GM18519 (cell line): ENCODE results near the gene CAMK2G.
"Not testable (repeated sequence)": the region's sequence is repeated elsewhere in the genome, so short reads cannot be mapped to it uniquely, and the experiment has no call there.

Experiments
- ATAC-seq: cut with Tn5 transposase; IDR thresholded peaks from one replicate; pipeline ENCODE4 v1.9.1; 2021; ENCODE audit warnings: mild to moderate bottlenecking, moderate library complexity; ENCODE audit not compliant: unreplicated experiment, low FRiP score

CAMK2G gene

DNA sequence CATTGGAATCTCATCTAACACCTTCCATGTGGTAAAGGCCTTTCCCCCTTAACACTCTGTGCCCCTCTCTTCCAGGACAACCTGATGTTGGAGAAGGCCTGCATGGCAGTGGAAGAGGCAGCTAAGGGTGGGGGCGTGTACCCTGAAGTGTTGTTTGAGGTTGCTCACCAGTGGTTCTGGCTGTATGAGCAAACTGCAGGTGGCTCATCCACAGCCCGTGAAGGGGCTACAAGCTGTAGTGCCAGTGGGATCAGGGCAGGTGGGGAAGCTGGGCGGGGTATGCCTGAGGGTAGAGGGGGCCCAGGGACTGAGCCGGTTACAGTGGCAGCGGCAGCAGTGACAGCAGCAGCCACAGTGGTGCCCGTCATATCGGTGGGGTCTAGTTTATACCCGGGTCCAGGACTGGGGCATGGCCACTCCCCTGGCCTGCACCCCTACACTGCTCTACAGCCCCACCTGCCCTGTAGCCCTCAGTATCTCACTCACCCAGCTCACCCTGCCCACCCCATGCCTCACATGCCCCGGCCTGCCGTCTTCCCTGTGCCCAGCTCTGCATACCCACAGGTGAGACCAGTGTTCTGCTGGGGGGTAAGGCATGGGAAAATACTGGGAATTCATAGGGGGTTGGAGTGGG is 75.3 kb downstream of the CAMK2G start:
- ATAC-seq, result no peak

DNA sequence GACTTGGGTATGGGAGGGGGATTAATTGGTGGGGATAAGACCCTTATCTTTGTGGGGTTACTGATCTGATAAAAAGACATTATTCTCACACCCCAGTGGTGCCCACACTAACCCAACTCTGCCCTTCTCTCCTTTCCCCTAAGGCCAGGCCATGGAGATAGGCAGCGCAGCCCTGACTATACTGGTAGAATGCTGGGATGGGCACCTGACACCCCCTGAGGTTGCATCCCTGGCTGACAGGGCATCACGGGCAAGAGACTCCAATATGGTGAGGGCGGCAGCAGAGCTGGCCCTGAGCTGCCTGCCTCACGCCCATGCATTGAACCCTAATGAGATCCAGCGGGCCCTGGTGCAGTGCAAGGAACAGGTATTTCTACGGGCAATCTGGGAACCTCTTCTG is 76.3 kb downstream of the CAMK2G start:
- ATAC-seq, result no peak

DNA sequence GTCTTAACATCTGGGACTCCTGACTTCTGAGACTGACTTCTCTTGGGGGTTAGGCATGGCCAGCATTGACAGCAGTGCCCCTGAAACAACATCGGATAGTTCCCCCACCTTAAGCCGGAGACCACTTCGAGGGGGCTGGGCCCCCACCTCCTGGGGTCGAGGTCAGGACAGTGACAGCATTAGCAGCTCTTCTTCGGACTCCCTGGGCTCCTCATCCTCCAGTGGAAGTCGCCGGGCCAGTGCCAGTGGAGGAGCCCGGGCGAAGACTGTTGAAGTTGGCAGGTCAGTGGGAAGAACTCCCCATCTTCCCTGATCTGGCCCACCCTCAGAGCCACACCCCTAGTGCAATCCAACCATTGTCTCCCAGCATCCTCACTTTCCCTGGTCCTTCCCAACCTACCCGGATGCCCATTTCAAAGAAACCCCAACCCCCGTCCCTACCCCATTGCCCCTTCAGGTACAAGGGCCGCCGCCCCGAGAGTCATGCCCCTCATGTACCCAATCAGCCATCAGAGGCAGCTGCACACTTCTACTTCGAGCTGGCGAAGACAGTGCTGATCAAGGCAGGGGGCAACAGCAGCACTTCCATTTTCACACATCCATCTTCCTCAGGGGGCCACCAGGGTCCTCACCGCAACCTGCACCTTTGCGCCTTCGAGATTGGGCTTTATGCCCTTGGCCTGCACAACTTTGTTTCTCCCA is 76.9 kb downstream of the CAMK2G start:
- no peak for ATAC-seq

DNA sequence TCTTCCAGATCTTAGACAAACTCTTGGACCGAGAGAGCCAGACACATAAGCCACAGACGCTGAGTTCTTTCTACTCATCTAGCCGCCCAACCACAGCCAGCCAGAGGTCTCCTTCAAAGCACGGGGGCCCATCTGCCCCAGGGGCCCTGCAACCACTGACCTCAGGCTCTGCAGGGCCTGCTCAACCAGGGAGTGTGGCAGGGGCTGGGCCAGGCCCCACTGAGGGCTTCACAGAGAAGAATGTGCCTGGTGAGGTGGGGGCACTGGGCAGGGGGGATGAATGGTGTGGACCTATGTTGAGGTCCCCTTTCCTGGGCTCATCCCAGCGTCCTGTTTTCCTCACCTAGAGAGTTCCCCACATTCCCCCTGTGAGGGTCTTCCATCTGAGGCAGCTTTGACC is 77.6 kb downstream of the CAMK2G start:
- no peak for ATAC-seq

DNA sequence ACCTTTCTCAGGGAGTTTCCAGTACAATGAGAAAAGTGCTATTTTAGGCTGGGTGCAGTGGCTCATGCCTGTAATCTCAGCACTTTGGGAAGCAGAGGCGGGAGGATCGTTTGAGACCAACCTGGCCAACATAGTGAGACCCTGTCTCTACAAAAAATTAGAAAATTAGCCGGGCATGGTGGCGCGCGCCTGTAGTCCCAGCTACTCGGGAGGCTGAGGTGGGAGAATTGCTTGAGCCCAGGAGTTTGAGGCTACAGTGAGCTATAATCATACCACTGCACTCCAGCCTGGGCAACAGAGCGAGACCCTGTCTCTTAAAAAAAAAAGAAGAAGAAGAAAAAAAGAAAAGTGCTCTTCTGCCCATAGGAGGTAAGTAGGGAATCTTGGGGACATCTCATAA is 78.3 kb downstream of the CAMK2G start:
- ATAC-seq, result not testable (repeated sequence)

DNA sequence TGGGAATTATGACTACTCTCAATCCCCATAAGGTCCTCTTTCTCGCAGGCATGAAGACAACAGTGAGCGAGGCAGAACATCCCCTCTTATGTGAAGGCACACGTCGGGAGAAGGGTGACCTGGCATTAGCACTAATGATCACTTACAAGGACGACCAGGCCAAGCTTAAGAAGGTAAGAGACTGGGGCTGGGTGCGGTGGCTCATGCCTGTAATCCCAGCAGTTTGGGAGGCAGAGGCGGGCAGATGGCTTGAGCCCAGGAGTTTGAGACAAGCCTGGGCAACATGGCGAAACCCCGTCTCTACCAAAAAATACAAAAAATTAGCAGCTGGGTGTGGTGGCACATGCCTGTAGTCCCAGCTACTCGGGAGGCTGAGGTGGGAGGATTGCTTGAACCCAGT is 78.9 kb downstream of the CAMK2G start:
- ATAC-seq, result not testable (repeated sequence)

DNA sequence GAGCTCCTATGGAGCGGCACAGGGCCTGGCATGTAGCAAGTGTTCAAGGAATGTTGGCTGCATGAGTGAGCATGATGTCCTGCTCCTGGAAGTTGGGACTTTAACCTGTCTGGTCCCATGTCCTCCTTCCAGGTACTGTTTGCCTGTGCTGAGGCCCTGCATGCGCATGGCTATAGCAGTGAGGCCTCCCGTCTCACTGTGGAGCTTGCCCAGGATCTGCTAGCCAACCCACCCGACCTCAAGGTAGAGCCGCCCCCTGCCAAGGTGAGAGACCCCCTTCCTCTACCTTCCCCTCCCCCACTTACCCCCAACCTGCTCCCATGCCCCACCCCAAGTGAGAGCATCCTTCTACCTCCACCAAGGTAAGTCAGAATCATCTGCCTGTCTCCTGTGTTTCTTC is 80.9 kb downstream of the CAMK2G start:
- no peak for ATAC-seq

DNA sequence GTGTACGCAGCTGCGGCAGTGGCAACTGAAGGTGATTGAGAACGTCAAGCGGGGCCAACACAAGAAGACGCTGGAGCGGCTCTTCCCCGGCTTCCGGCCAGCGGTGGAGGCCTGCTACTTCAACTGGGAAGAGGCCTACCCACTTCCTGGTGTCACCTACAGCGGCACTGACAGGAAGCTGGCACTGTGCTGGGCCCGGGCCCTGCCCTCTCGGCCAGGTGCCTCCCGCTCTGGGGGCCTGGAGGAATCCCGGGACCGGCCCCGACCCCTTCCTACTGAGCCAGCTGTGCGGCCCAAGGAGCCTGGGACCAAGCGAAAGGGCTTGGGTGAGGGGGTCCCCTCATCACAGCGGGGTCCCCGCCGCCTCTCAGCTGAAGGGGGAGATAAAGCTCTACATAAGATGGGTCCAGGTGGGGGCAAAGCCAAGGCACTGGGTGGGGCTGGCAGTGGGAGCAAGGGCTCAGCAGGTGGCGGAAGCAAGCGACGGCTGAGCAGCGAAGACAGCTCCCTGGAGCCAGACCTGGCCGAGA is 82.4 kb downstream of the CAMK2G start:
- ATAC-seq, result no peak

DNA sequence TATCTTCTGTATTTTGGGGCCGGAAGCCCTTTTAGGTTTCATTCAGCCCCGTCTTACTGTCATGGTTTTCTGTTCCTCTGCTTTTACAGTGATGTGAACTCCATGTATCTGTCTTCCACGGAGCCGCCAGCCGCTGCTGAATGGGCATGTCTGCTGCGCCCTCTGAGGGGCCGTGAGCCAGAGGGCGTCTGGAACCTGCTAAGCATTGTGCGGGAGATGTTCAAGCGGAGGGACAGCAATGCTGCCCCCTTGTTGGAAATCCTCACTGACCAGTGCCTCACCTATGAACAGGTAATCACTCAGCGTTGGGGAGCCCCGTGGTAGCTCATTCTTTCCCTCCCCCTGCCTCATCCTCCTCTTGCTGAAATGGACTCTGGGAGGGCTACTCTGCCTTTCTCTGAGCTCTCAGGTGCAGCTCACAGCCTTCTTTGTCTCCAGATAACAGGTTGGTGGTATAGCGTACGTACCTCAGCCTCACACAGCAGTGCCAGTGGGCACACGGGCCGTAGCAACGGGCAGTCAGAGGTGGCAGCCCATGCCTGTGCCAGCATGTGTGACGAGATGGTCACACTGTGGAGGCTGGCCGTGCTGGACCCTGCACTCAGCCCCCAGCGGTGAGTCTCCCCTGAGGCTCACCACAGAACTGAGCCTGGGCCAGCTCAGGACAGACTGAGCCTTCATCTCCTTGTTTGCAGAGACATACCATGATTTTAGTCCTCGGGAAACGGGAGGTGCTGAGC is 83.3 kb downstream of the CAMK2G start:
- ATAC-seq, result no peak

DNA sequence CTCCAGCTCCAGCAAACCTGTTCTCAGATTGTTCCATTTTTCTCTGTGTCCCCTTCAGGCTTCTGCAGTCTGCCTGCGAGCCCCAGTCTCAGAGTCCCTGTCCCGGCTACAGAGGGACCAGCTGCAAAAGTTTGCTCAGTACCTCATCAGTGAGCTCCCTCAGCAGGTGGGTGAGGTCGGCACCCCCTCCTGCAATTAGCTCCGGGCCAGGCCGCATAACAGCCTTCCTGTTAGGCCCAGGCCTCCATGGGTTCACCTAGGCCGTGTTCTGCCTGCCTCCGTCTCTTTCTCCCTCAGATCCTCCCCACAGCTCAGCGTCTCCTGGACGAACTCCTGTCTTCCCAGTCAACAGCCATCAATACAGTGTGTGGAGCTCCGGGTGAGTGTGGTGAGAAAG is 84.7 kb downstream of the CAMK2G start:
- ATAC-seq, result no peak

DNA sequence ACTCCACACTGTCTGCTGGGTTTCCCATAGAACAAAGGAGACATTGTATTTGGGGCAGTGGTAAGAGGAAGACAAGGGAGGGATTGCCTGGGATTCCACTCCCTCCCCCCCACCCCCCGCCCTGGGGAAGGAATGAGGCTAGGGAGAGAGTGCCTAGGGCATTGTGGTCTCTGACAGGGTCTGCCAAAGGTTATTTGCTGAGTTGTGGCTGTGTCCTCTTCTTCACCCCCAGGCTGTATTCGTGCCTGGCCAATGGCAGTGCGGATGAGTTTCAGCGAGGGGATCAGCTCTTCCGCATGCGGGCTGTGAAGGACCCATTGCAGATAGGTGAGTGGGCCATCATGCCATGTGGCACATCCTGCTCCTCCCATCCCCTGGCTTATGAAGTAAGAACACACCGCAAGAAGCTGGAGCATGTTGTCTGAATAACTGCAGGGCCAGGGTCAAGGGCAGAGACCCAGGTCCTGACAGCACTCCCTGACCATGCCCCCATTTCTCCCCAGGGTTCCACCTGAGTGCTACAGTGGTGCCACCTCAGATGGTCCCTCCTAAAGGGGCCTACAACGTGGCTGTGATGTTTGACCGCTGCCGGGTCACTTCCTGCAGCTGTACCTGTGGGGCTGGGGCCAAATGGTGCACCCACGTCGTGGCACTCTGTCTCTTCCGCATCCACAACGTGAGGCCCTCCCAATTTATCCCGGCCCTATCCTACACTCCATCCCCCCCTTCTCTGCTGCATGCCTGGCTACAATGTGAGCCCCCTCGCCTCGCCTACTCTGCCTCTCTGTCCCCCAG is 85.3 kb downstream of the CAMK2G start:
- no peak for ATAC-seq

DNA sequence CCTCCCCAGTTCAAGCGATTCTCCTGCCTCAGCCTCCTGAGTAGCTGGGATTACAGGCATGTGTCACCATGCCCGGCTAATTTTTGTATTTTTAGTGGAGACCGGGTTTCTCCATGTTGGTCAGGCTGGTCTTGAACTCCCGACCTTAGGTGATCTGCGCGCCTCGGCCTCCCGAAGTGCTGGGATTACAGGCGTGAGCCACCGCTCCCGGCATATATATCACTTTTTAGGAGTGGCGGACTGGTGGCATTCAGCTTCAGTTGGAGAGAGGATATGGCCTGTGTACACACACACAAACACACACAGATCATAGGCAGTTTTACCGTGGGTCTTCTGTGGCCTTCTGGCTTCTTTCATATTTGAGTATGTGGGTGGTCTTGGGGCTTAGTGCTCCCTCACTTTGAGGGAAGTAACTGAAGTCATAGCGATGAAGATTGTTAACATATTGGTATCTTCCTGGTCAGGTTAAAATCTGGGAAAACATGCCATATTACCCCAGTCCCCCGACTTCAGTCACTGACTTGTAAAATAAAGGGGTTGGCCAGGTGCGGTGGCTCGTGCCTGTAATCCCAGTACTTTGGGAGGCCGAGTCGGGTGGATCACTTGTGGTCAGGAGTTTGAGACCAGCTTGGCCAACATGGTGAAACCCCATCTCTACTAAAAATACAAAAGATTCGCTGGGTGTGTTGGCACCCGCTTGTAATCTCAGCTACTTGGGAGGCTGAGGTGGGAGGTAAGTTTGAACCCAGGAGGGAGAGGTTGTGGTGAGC is 87.1 kb downstream of the CAMK2G start:
- not testable (repeated sequence) for ATAC-seq

DNA sequence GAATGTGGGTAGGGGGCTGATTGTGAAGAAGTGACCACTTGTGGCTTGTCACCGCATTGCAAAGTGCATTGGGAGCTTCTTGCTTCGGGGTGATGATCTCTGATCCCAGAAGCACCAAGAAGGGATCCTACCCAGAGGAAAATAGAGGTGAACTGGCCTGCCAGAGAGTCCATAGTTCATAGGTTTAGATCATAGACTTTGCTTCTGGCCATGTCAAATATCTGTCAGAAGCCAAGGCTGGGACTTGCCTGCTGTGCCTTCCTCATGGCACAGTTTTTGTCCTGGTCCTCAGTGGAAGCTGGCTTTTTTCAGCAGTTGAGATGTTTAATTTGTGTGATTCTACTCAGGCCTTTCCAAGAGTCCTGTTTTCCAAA is 87.9 kb downstream of the CAMK2G start:
- ATAC-seq, result no peak

DNA sequence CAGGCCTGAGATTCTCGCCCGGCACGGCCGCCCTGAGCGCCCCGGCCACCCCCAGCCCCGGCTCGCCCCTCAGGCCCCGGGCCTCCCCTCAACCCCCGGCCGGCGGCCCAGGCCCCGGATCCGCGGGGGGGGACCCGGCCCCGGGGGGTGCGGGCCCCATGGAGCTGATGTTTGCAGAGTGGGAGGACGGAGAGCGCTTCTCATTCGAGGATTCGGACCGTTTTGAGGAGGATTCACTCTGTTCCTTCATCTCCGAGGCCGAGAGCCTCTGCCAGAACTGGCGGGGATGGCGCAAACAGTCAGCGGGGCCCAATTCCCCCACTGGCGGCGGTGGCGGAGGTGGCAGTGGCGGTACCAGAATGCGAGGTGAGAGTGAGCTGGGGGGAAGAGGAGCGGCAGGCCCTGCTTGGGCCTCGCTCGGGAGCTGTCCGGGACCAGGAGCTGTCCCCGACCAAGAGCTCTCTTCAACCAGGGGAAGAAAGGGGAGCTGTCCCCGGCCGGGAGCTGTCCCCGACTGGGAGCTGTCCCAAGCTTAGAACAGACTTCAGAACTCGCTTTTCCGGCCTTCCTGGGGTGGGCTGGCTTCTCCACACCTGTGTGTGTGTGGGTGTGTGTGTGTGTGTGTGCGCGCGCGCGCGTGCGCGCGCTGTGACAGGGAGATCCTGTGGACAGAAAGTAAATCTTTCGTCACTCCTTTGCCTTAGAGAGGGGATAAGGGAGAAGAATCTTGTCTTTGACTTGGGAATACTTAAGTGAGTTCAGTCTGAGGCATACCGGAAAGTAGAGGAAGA is 88.4 kb downstream of the CAMK2G start:
- ATAC-seq, result peak; percentile 16

DNA sequence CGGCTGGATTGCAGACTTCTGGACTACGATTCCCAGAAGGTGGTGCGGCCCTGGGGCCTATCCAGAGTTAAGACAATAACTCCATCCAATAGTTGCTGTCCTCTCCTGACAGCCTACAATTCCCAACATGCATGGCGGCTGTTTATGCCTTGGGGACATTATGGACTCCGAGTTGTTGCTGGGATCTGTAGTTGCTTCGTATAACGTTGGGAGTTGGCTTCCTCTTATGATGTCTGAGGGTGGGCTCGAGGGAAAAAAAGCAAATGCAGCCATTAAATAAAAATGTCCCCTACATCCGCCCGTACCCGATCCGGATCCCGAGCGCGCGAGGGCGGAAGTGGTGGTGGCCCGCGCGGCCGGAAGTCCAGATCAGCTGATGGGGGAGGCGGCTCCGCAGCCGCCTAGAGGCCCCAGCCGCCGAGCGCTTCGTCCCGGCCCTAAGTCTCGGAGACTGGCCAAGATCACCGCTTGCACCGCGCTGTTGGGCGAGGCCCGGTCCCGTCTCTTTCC is 89.1 kb downstream of the CAMK2G start, which contains the start of gene ZSWIM8:
Gene ZSWIM8 (plus strand): TSS at position 396 of the 510 bp plus-strand sequence. CDS start 273 bp downstream, outside the sequence.
- ATAC-seq, result peak; percentile 43

DNA sequence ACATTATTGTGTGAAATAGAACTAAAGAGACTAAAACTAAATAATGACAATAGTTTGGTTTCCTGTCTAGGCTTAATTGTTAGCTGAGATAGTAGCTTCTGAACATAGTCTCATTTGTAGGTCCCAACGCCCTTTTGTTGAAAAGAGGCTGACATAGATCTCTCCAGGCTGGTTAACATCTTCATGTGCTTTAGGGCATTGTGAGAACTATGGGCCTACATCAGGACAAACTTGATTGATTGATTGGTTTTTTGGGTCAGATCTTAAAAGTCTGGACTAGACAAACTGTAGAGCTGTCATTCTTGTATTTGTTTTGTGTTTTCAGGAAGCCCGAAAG is 91.6 kb downstream of the CAMK2G start:
- ATAC-seq, result no peak

DNA sequence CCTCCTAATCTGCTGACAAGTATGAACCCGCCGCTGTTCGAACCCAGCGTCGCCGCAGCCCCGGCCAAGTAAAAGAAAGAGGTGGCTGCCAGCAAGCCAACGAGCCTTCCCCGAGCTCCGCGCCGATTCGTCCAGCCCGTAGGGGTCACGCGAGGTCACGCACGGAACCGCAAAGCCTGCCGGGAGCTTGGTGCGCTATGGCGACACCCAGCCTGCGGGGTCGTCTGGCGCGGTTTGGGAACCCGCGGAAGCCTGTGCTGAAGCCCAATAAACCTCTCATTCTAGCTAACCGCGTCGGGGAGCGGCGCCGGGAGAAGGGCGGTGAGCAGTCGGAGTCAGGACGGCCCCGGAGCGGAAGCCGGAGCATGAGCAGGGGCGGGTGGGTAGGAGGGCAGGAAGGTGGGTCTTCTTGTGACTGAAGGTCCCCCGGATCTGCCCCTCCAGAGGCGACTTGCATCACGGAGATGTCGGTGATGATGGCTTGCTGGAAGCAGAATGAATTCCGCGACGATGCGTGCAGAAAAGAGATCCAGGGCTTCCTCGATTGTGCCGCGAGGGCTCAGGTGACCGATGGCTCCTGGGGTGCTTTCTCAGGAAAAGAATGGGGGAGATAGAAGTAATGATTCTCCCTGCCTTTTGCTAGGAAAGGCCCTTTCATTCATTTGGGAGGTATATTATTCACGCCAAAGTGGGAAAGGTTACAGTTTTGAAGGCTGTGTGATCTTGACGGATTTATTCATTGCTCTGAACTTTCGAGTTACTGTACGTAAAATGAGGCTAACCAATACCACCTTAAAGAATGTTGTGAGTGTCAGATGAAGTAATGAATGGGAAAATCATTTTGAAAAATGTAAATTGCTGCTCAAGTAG is 92.2 kb downstream of the CAMK2G start, which contains the start of gene CHCHD1:
Gene CHCHD1 (plus strand): TSS at position 170 of the 870 bp plus-strand sequence. CDS start 28 bp downstream, at position 198.
- ATAC-seq, result peak; percentile 42

DNA sequence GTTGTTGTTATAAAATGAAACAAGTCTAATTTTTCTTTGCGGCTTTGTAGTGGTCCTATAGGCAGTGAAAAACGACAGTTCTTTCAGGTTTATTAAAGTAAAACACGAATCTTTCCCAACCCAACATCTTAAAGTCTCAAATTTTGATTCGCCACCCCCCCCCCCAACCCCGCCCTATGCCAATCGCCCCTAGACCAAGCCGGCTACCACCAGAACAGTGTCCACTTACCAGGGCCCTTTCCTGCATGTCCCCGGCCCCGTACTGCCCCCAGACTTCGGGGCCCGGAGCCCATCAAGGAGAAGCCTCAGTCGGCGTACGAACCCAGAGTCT is 92.8 kb downstream of the CAMK2G start:
- ATAC-seq, result no peak
